ENCODE results near the gene FILIP1L.

The FILIP1L gene

GRCh38 chr3:99969136-99969535, 145.2 kb downstream of the FILIP1L start:
- no peak for DNase-seq

GRCh38 chr3:99967796-99968195, 146.5 kb downstream of the FILIP1L start:
- no peak for DNase-seq

GRCh38 chr3:99966662-99967416, 147.5 kb downstream of the FILIP1L start:
- no peak for DNase-seq

GRCh38 chr3:99965681-99966408, 148.5 kb downstream of the FILIP1L start:
- DNase-seq: no peak

GRCh38 chr3:99965077-99965476, 149.2 kb downstream of the FILIP1L start:
- DNase-seq: no peak

GRCh38 chr3:99962703-99963102, 151.6 kb downstream of the FILIP1L start:
- DNase-seq: no peak

GRCh38 chr3:99961756-99962515, 152.4 kb downstream of the FILIP1L start:
- no peak for DNase-seq

GRCh38 chr3:99960941-99961340, 153.4 kb downstream of the FILIP1L start:
- no peak for DNase-seq

GRCh38 chr3:99960123-99960878, 154.0 kb downstream of the FILIP1L start:
- no peak for DNase-seq

GRCh38 chr3:99958222-99958912, 155.9 kb downstream of the FILIP1L start:
- DNase-seq: peak; percentile 2

- no peak for DNase-seq
Measured at GRCh38 chr3:99957151-99957796, 157.0 kb downstream of the FILIP1L start.

GRCh38 chr3:99955773-99956562, 158.3 kb downstream of the FILIP1L start:
- DNase-seq: no peak

GRCh38 chr3:99954914-99955644, 159.2 kb downstream of the FILIP1L start:
- DNase-seq: no peak

- no peak for DNase-seq
Measured at GRCh38 chr3:99953596-99953995, 160.7 kb downstream of the FILIP1L start.

- no peak for DNase-seq
Measured at GRCh38 chr3:99952306-99952705, 162.0 kb downstream of the FILIP1L start.

- no peak for DNase-seq
Measured at GRCh38 chr3:99951701-99952100, 162.6 kb downstream of the FILIP1L start.

GRCh38 chr3:99950921-99951320, 163.4 kb downstream of the FILIP1L start:
- no peak for DNase-seq

- no peak for DNase-seq
Measured at GRCh38 chr3:99949956-99950670, 164.2 kb downstream of the FILIP1L start.

GRCh38 chr3:99948467-99949089, 165.7 kb downstream of the FILIP1L start:
- DNase-seq: no peak
